HG02759 (cell line): Measurements from ENCODE around the gene SLC25A43.
"Not testable (repeated sequence)": the region's sequence is repeated elsewhere in the genome, so short reads cannot be mapped to it uniquely, and the experiment has no call there.

ENCODE experiments used
- ATAC-seq: cut with Tn5 transposase; IDR thresholded peaks from one replicate; pipeline ENCODE4 v1.9.1; 2021; ENCODE audit warnings: mild to moderate bottlenecking, moderate library complexity; ENCODE audit not compliant: unreplicated experiment

Gene SLC25A43

GRCh38 chrX:119407681-119408080, 8.5 kb downstream of the SLC25A43 start:
- no peak for ATAC-seq

DNA sequence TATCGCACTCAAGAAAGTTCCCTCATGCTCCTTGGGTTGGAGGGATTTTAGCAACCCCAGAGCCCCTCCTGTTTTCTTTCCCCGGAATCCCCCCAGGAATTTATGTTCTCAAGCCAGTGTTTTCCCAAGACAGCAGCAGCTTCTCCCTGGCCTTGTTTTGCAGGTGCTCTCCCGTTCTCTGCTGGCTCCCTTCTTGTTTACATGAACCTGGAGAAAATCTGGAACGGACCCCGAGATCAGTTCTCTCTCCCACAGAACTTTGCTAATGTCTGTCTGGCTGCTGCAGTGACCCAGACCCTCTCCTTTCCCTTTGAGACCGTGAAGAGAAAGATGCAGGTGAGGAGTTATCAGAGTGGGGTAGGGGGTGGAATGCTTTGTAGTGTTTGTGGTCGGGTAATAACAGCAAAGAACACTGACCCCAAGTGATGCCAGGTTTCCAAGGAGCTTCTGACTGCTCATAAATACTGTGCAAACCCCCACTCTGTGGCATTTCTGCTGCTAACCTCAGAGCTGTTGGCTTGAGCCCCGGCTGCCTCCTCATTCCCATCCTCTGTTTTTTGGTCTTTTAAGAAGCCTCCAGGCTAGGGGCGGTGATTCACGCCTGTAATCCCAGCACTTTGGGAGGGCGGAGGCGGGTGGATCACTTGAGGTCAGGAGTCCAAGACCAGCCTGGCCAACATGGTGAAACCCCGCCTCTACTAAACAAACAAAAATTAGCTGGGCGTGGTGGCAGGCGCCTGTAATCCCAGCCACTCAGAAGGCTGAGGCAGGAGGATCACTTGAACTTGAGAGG, 11.1 kb downstream of the SLC25A43 start:
- no peak for ATAC-seq

DNA sequence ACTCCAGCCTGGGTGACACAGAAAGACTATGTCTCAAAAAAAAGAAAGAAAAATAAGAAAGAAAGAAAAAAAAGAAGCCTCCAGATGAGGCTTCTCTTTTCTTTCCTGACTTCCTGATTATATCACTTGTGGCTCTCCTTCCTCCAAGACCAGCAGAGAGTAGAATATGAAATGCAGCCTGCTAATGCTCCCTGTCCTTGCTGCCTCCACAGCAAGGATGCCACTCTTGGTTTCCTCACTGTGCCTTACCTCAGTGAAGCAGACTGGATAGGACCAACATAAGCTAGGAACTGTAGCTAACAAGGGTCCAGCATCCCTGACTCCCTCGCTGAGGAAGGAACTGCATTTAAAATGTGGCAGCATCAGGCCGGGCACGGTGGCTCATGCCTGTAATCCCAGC, 11.7 kb downstream of the SLC25A43 start:
- no peak for ATAC-seq

- ATAC-seq: no peak
Measured at GRCh38 chrX:119411959-119412358, 12.8 kb downstream of the SLC25A43 start.

GRCh38 chrX:119417376-119417775, 18.2 kb downstream of the SLC25A43 start:
- no peak for ATAC-seq

DNA sequence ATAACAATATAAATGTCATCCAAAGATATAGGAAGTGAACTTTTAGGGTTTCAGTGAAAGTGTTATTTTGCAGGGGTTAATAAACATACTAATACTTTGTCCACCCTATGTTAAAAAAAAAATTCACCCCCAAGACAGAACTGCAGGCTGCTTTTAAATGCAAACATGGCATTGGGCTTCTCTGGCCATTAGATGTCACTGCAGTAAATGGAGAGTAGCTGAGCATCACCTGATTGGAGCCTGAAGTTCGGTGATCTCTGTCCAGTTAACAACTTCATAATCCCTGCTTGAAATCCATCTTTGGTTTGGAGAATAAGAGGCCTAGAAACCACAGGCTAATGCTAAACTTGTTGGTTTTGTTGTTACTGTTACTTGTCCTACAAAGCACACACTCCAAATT, 18.7 kb downstream of the SLC25A43 start:
- ATAC-seq: no peak

DNA sequence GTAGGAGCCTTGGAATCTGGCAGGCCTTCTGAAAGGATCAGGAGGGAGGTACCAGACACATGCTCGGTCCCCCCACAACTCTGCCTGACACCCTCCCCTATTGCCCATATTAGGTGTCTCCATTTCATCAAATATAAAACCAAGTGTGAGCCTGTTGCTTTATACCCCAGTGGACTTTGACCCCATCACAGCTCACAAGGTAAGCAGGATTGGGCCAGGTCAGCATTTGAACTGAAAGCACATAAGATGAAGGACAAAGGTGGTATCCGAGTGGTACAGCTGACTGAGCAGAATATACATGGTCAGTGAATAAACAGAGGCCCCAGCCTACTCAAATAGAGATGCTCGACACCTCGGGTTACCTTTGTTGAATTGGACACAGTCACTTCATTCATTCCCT, 20.0 kb downstream of the SLC25A43 start:
- no peak for ATAC-seq

- ATAC-seq: no peak
Measured at GRCh38 chrX:119419898-119420297, 20.8 kb downstream of the SLC25A43 start.

- no peak for ATAC-seq
Measured at GRCh38 chrX:119421016-119421705, 22.0 kb downstream of the SLC25A43 start.

GRCh38 chrX:119423631-119424030, 24.5 kb downstream of the SLC25A43 start:
- ATAC-seq: no peak

GRCh38 chrX:119424999-119425398, 25.9 kb downstream of the SLC25A43 start:
- no peak for ATAC-seq

DNA sequence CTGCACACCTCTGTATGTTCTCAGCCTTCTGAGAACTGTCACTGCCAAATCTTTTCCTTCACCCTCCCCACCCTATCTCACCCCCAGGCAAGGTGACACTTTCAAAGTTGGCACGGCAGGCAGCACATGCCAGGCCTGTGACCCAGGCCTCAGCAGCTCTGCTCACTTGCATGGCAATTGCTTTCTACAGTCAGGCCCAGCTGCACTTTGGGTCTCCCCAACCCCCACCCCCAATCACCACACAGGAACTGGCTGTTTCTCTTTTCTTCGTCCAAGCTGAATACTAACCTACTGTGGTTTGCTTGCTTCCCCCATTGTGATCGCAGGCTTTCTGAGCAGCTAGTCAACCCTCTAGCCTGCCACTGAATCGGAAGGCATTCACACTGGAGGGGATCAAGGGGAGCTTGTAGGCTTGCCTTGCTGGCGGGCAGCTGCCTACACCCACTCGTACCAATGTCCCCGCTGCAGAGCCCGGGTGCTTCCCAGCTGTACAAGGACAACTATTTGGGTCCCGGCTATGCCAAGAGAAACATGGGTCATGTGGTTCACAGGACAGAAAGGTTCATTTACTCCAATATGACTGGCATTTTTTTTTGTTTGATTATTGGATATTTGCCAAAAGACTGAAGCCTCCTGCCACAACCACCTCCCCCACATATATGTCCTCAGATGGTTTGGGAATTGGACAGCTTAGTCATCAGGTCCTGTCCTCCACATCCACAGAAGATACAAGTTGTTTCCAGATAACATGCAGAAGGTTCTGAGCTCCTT, 28.1 kb downstream of the SLC25A43 start:
- peak; percentile 86 for ATAC-seq

DNA sequence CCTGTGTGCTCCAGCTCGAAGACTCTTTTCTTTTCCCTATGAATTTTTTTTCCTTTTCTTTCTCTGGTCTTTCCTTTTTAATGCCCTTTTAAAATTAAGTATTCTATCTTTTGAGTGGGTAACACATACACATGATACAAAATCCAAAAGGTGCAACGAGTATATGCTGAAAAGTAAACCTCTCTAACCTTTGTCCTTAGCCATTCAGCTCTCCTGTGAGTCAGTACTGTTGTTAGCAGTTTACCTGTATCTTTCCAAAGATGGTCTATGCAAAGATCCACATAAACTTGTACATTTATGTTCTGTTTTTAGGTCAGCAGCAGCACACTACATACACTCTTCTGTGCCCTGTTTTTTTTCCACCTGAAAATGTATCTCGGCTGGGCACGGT, 28.7 kb downstream of the SLC25A43 start:
- no peak for ATAC-seq

- ATAC-seq: no peak
Measured at GRCh38 chrX:119429471-119429870, 30.3 kb downstream of the SLC25A43 start.

DNA sequence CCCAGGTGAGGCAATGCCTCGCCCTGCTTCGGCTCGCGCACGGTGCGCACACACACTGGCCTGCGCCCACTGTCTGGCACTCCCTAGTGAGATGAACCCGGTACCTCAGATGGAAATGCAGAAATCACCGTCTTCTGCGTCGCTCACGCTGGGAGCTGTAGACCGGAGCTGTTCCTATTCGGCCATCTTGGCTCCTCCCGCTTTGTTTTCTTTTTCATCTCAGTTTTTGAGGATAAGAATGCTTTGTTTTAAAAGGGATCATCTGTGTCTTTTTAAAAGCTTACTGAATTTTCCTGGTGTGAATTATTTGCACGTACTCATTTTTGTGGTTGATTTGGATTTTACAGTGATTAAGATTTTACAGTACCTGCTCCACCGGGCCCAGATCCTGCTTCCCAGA, 42.2 kb downstream of the SLC25A43 start:
- ATAC-seq: not testable (repeated sequence)

DNA sequence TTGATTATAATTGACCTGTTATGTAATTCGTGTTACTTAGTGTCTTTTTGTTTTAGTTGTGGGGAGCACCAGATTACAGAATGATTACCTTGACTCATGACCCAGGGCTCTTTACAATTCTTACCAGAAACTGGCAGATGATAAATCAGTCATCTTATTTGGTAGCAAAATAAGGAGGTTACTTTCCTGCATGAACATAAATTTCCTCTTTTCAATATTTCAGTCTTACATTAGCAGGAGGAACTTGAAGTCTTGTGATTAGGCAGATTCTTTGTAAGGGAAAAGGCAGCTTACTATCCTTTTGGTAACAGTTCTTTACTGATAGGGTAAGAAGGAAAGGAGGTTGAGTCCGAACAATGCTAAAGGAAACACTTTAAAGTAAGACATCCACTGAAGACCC, 43.1 kb downstream of the SLC25A43 start:
- ATAC-seq: no peak

GRCh38 chrX:119453202-119453601, 54.1 kb downstream of the SLC25A43 start:
- no peak for ATAC-seq

DNA sequence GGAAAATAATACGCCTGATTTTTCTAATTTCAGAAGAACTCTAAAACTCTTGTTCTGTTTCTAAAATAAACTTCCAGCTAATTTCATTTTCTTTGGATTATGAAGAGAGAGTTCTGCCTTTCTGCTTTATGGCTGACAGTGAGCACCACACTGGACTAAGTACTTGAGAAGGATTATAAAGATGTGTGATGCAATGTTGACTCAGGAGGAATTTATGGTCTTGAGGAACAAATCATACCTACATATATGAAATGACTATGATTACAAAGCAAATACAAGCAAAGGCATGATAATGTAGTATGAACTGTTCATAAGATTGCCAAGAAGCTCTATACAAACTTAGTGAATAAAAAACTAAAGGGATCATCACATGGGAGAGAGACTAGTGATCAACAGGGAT, 56.1 kb downstream of the SLC25A43 start:
- ATAC-seq: no peak

DNA sequence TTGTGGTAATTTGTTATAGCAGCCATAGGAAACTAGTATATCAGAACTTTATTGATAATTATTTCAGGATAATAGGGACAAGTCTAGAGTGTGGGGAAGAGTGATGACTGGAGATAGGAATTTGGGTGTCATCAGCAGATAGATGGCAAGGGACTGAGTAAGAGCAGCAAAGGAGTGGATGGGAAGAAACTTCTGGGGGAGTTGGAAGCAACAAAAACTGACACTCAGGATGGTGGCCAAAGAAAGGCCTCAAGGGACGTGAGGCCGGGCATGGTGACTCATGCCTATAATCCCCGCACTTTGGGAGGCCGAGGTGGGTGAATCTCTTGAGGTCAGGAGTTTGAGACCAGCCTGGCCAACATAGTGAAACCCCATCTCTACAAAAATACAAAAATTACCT, 60.0 kb downstream of the SLC25A43 start:
- ATAC-seq: no peak

GRCh38 chrX:119465555-119465954, 66.4 kb downstream of the SLC25A43 start:
- no peak for ATAC-seq

- ATAC-seq: no peak
Measured at GRCh38 chrX:119466970-119467369, 67.8 kb downstream of the SLC25A43 start.

- ATAC-seq: no peak
Measured at GRCh38 chrX:119467433-119467832, 68.3 kb downstream of the SLC25A43 start.
